ENCODE measurements around the gene ACP1. TPM values are rescaled to one million over a fixed set of nuclear protein-coding genes. Genes with fewer than 3 reads are reported as not detected.
A peak's percentile ranks its signal among the peaks of the same experiment; 100 is the strongest.

ACP1 gene
- total RNA-seq, 8 experiments from 2014 or later = 109 to 175 (median 141) TPM

DNA sequence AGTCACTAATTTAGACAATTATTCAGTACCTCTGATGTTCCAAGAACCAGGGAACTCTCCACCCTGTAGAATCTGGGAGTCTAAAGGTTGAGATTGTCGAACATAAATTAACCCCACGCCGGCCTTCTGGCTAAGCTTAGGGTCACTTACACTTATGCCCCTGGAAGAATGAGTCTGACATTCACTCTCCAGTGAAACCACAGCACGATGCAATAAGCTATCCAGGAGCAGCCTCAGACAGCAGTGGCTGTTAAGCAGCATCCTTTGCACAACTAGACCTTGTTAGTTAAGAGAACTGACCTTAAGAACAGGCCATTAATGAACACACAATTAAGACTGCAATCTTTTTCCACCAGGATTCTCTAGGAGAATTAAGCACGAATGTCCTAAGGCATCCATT lies 25.9 kb upstream of the ACP1 start:
- 39 to 90% (median 76%) methylated on average over 1 to 5 of the region's 5 CpGs; no CpG with 5 or more reads in 2 of the 10 experiments for WGBS, 10 experiments
- Histone ChIP-seq H3K4me1 (replicated peaks in 1 of 2) (peaks cover 0 to 4% of the 10 kb centered on the region in 2 donors), H3K4me3 (no peak overlapping the region), H3K27ac (no peak overlapping the region)
- in situ Hi-C loops (cut with MboI; ENCODE audit: low pct_unique_long_range_greater_than_20kb in 2 of 9, low sequenced_read_pairs in 9 of 9, unreplicated experiment in 9 of 9) = no loop called here
- no peak for ATAC-seq (replicated peaks in 6 of 8)

DNA sequence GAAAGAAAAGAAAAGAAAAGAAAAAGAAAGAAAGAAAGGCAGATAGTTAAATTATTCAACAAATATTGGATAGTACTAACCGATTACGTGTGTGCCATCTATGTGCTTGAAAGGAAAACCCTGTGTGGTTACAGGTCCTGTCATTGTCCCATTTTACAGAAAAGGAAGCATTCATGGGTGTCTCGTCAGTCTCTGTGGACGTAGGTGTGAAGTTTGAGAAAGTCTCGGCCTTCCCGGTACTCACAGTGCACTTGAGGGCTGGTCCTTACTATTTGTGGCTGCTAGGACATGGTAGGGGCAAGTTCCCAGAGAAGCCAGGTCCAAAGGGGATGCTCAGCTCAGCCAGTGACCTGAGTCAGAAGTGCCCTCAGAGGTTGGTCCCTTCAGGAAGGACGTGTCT lies 20.2 kb upstream of the ACP1 start:
- in situ Hi-C loops (cut with MboI; ENCODE audit: low pct_unique_long_range_greater_than_20kb in 2 of 9, low sequenced_read_pairs in 9 of 9, unreplicated experiment in 9 of 9) = no loop called here
- 87 to 100% (median 94%) methylated on average over 2 to 6 of the region's 7 CpGs; no CpG with 5 or more reads in 2 of the 10 experiments for WGBS, 10 experiments
- Histone ChIP-seq H3K4me1 (replicated peaks in 1 of 2) (no peaks in the 10 kb centered on the region), H3K4me3 (no peak overlapping the region), H3K27ac (no peak overlapping the region)
- ATAC-seq (replicated peaks in 6 of 8) = no peak

DNA sequence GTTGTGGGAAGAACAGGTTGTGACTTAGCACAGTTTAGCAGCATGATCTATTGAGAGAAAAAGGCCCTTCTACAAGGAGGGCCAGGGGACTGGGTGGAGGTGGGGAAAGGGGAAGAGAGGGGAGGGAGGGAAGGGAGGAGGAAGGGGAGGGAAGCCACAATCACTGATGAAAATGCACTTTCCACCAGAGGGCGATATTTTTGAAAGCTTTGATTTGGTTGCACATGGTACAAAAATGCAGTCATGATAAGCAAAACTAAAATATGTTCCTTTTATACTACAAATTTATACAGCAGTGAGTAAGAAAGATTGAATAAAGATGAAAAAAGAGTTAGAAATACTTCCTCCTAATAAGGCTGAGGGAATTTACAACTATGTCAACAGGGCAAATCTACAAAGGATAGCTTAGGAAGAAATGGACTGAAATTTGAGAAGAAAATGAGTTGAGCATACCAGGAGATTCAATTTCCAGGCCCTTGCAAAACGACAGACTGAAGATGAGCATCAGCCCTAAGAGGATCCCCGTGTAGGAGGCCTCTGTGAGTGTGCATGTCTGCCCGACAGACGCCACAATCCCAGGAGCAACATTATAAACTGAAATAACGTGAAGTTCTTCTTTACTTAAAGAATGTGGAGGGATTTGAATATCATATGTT lies 18.1 kb upstream of the ACP1 start:
- ATAC-seq (replicated peaks in 6 of 8) = peak in 3 of 8 experiments; percentile 48 to 70 (median 67)
- WGBS, 10 experiments = 40 to 90% (median 60%) methylated on average over 2 to 6 of the region's 6 CpGs; no CpG with 5 or more reads in 2 of the 10 experiments
- Histone ChIP-seq H3K27ac (no peak overlapping the region), H3K4me3 (no peak overlapping the region), H3K4me1 (replicated peaks in 1 of 2) (no peaks in the 10 kb centered on the region)
- in situ Hi-C loops (cut with MboI; ENCODE audit: low pct_unique_long_range_greater_than_20kb in 2 of 9, low sequenced_read_pairs in 9 of 9, unreplicated experiment in 9 of 9) = no loop called here

DNA sequence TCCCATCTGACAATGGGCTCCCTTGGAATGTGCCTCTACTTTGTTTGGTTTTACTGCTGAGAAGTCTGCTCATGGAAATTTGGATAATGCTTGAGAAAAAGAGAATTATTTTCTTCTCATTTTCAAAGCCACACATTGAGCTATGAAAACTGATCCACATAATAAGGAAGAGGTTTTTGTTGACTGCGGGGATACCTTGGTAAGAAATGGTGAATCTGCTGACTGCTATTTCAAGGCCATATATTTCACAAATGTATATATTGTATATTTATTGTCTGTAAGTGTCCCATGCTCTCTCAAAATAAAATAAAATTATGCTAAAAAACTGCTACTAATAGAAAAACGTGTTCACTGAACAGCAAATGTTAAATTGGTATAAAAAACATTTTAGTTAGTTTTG lies 16.0 kb upstream of the ACP1 start:
- Histone ChIP-seq H3K4me3 (no peak overlapping the region), H3K4me1 (replicated peaks in 1 of 2) (no peaks in the 10 kb centered on the region), H3K27ac (no peak overlapping the region)
- in situ Hi-C loops (cut with MboI; ENCODE audit: low pct_unique_long_range_greater_than_20kb in 2 of 9, low sequenced_read_pairs in 9 of 9, unreplicated experiment in 9 of 9) = no loop called here
- WGBS, 10 experiments = 56 to 94% (median 83%) methylated on average over 2 of the region's 2 CpGs; no CpG with 5 or more reads in 1 of the 10 experiments
- ATAC-seq (replicated peaks in 6 of 8) = no peak

DNA sequence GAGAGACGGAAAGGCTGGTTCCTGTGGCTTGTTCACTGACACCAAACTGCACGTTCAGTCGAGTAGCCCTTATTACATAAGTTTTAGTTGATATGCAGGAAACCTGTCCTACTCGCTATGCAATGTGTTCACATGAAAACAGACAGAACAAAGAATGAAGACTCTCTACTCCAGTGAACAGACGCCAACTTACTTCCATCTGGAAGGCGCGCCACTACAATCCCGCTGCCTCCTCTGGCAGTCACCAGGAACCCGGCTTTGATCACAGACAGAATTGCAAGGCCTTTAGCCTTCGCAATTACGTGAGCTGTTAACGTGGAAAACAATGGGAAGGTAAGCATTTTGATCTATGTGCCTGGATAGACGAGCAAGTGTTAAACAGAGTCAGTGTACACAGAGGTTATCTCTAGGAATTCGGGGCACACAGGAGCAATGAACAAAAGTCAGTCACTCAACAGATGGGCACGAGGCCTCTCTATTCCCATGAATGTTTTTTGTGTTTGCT lies 15.2 kb upstream of the ACP1 start:
- WGBS, 10 experiments = 81 to 100% (median 93%) methylated on average over 2 to 13 of the region's 15 CpGs
- no peaks in the 10 kb centered on the region for H3K4me1 ChIP-seq (replicated peaks in 1 of 2)
- in situ Hi-C loops (cut with MboI; ENCODE audit: low pct_unique_long_range_greater_than_20kb in 2 of 9, low sequenced_read_pairs in 9 of 9, unreplicated experiment in 9 of 9) = no loop called here

DNA sequence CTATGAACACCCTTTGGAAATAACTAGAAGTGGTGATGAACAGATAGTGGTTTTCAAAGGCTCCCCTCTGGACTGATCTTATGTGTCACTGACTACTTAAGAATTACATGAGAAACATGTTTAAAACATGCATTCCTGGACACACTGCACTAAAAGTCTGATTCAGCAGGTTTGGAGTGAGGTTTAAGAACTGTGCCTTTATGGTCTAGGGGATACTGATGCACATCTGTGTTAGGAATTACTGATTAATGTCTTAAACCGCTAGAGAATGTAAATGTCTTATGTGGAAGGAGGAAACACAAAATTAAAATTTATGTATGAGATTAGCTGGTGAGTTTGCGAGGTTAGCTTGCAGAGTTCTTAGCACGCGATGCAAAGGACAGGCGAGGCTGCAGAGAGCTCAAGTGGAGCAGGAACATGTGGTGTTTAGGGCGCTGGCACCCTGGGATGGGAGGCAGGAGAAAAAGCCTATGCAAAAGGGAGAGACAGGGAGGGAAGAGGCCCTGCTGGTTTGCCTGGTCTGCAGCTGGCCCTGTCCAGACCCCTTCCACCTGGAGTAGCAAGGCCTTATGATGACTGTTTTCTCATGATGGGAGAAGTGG lies 12.6 kb upstream of the ACP1 start:
- 3 to 86% (median 79%) methylated on average over 2 to 6 of the region's 6 CpGs; no CpG with 5 or more reads in 2 of the 10 experiments for WGBS, 10 experiments
- peak in 3 of 8 experiments; percentile 86 to 92 (median 92) for ATAC-seq (replicated peaks in 6 of 8)
- Histone ChIP-seq H3K4me3 (no peak overlapping the region), H3K4me1 (replicated peaks in 1 of 2) (no peaks in the 10 kb centered on the region), H3K27ac (no peak overlapping the region)
- in situ Hi-C loops (cut with MboI; ENCODE audit: low pct_unique_long_range_greater_than_20kb in 2 of 9, low sequenced_read_pairs in 9 of 9, unreplicated experiment in 9 of 9) = no loop called here

More for the DNA sequence above, 15.2 kb upstream of the ACP1 start:
- Histone ChIP-seq H3K27ac (no peak overlapping the region), H3K4me3 (no peak overlapping the region)
- no peak for ATAC-seq (replicated peaks in 6 of 8)

DNA sequence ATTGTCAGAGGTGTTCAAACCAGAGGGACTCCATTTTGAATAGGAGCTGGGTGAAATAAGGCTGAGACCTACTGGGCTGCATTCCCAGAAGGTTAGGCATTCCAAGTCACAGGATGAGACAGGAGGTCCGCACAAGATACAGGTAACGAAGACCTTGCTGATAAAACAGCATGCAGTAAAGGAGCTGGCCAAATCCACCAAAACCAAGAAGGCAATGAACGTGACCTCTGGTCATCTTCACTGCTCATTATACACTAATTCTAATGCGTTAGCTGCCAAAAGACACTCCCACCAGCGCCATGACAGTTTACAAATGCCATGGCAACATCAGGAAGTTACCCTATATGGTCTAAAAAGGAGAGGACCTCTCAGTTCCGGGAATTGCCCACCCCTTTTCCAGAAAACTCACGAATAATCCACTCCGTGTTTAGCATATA lies 11.5 kb upstream of the ACP1 start:
- no peak overlapping the region for H3K4me3 ChIP-seq
- no peak for ATAC-seq (replicated peaks in 6 of 8)
- WGBS, 10 experiments = 71 to 100% (median 92%) methylated on average over 1 to 7 of the region's 8 CpGs; no CpG with 5 or more reads in 1 of the 10 experiments
- no peak overlapping the region for H3K27ac ChIP-seq
- no peaks in the 10 kb centered on the region for H3K4me1 ChIP-seq (replicated peaks in 1 of 2)
- in situ Hi-C loops (cut with MboI; ENCODE audit: low pct_unique_long_range_greater_than_20kb in 2 of 9, low sequenced_read_pairs in 9 of 9, unreplicated experiment in 9 of 9) = no loop called here

DNA sequence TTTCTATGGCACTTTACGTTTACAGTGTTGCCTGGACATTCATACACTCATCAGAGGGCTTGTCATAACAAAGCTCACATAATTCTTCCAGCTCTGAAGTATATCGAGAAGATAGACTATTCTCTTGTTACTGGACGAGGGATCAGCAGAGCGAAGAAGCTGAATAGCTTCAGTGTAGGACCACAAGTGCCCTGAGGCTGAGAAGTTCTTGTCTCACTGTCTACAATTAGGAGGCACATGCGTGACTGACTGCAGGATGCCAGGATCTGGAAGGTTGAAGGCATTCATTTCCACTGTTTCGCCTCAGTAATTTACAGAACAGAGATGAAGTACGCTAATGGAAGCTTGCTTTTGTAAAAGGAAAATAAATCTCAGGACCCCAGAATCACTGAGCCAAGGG lies 10.5 kb upstream of the ACP1 start:
- Histone ChIP-seq H3K4me1 (replicated peaks in 1 of 2) (no peaks in the 10 kb centered on the region), H3K27ac (no peak overlapping the region), H3K4me3 (no peak overlapping the region)
- 87 to 100% (median 94%) methylated on average over 1 to 7 of the region's 7 CpGs for WGBS, 10 experiments
- in situ Hi-C loops (cut with MboI; ENCODE audit: low pct_unique_long_range_greater_than_20kb in 2 of 9, low sequenced_read_pairs in 9 of 9, unreplicated experiment in 9 of 9) = no loop called here
- no peak for ATAC-seq (replicated peaks in 6 of 8)

DNA sequence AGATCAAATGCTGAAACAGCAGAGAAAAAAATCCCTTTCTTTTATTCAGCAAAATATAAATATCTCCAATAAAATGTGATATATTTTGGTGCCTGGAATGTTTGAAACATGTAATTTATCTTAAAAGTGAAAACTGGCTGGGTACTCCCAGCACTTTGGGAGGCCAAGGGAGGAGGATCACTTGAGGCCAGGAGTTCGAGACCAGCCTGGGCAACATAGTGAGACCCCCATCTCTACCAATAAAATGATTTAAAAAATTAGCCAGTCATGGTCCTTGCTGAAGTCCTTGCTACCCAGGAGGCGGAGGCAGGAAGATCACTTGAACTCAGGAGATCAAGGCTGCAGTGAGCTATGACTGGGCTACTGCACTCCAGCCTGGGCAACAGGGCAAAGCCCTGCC lies 9.6 kb upstream of the ACP1 start:
- Histone ChIP-seq H3K27ac (no peak overlapping the region), H3K4me3 (no peak overlapping the region), H3K4me1 (replicated peaks in 1 of 2) (no peaks in the 10 kb centered on the region)
- 81 to 100% (median 100%) methylated on average over 1 to 2 of the region's 2 CpGs; no CpG with 5 or more reads in 3 of the 10 experiments for WGBS, 10 experiments
- ATAC-seq (replicated peaks in 6 of 8) = no peak
- in situ Hi-C loops (cut with MboI; ENCODE audit: low pct_unique_long_range_greater_than_20kb in 2 of 9, low sequenced_read_pairs in 9 of 9, unreplicated experiment in 9 of 9) = no loop called here

DNA sequence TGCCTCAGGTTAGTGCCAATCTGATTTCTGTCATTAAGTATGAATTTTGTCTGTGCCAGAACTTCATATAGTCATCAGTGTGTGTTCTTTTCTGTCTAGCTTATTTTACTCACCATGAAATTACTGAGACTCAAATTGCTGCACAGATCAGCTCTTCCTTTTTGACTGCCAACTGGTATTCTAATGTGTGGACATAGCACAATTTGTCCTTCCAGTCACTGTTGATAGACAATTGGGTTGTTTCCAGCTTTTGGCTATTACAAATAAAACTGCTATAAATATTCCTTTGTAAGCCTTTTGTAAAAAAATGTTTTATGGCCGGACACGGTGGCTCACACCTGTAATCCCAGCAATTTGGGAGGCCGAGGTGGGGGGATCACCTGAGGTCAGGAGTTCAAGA lies 8.7 kb upstream of the ACP1 start:
- in situ Hi-C loops (cut with MboI; ENCODE audit: low pct_unique_long_range_greater_than_20kb in 2 of 9, low sequenced_read_pairs in 9 of 9, unreplicated experiment in 9 of 9) = no loop called here
- ATAC-seq (replicated peaks in 6 of 8) = no peak
- Histone ChIP-seq H3K27ac (no peak overlapping the region), H3K4me1 (replicated peaks in 1 of 2) (no peaks in the 10 kb centered on the region), H3K4me3 (no peak overlapping the region)
- WGBS, 10 experiments = 62 to 100% (median 100%) methylated on average over 1 to 3 of the region's 3 CpGs; no CpG with 5 or more reads in 3 of the 10 experiments

DNA sequence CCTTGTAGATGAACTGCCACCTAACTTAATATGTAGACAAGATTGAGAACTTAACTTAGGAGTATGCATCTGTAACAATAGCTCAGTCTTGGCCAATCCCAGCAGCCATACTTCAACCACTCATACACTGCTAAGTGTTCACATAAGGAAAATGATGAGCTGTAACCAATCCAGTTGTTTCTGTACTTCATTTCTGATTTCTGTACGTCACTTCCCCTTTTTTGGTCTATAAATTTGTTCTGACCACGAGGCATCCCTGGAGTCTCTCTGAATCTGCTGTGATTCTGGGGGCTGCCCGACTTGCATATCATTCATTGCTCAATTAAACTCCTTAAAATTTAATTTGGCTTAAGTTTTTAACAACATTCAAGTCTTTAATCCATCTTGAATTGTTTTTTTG lies 7.3 kb upstream of the ACP1 start:
- WGBS, 10 experiments = 86 to 100% (median 95%) methylated on average over 2 to 3 of the region's 3 CpGs; no CpG with 5 or more reads in 2 of the 10 experiments
- Histone ChIP-seq H3K4me1 (replicated peaks in 1 of 2) (no peaks in the 10 kb centered on the region), H3K4me3 (no peak overlapping the region), H3K27ac (no peak overlapping the region)
- no peak for ATAC-seq (replicated peaks in 6 of 8)
- in situ Hi-C loops (cut with MboI; ENCODE audit: low pct_unique_long_range_greater_than_20kb in 2 of 9, low sequenced_read_pairs in 9 of 9, unreplicated experiment in 9 of 9) = no loop called here

DNA sequence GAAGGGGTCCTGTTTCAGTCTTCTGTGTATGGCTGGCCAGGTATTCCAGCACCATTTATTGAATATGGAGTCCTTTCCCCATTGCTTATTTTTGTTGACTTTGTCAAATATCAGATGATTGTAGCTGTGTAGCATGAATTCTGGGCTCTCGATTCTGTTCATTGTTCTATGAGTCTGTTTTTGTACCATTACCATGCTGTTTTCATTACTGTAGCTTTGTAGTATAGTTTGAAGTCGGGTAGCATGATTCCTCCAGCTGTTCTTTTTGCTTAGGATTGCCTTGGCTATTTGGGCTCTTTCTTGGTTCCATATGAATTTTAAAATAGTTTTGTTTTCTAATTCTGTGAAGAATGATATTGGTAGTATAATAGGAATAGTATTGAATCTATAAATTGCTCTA lies 6.9 kb upstream of the ACP1 start:
- no peak overlapping the region for H3K4me3 ChIP-seq
- no peaks in the 10 kb centered on the region for H3K4me1 ChIP-seq (replicated peaks in 1 of 2)
- 66 to 100% (median 96%) methylated on average over 1 to 2 of the region's 2 CpGs; no CpG with 5 or more reads in 1 of the 10 experiments for WGBS, 10 experiments
- H3K27ac ChIP-seq = no peak overlapping the region
- in situ Hi-C loops (cut with MboI; ENCODE audit: low pct_unique_long_range_greater_than_20kb in 2 of 9, low sequenced_read_pairs in 9 of 9, unreplicated experiment in 9 of 9) = no loop called here
- no peak for ATAC-seq (replicated peaks in 6 of 8)

DNA sequence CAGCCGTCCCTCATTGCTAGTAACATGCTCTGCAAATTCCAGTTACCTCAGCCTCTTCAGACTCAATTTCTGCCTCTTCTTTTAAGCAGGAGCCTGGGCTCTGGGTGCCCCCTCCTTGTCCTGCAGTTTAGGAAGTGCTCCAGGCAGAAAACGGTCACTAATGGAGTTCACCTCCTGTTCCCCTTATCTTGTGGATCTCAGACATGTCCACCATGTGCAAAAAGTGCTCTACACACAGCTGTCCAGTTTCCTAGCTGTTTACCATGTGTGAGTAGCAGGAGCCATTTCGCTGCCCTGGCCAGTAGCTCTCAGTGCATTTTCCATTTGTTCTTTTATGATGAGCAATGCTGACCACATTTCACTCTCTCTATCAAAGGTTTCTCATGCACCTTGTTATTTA lies 5.8 kb upstream of the ACP1 start:
- 90 to 100% (median 100%) methylated on average over 1 to 3 of the region's 3 CpGs; no CpG with 5 or more reads in 1 of the 10 experiments for WGBS, 10 experiments
- Histone ChIP-seq H3K4me1 (replicated peaks in 1 of 2) (peaks cover 4 to 7% of the 10 kb centered on the region in 2 donors), H3K27ac (no peak overlapping the region), H3K4me3 (no peak overlapping the region)
- ATAC-seq (replicated peaks in 6 of 8) = no peak
- in situ Hi-C loops (cut with MboI; ENCODE audit: low pct_unique_long_range_greater_than_20kb in 2 of 9, low sequenced_read_pairs in 9 of 9, unreplicated experiment in 9 of 9) = no loop called here
